ENCODE results near the gene SPTBN1. TPM values are rescaled to one million over a fixed set of nuclear protein-coding genes. Genes with fewer than 3 reads are reported as not detected.

The SPTBN1 gene
- total RNA-seq, 1 experiment from 2014 or later, result 146 TPM

DNA sequence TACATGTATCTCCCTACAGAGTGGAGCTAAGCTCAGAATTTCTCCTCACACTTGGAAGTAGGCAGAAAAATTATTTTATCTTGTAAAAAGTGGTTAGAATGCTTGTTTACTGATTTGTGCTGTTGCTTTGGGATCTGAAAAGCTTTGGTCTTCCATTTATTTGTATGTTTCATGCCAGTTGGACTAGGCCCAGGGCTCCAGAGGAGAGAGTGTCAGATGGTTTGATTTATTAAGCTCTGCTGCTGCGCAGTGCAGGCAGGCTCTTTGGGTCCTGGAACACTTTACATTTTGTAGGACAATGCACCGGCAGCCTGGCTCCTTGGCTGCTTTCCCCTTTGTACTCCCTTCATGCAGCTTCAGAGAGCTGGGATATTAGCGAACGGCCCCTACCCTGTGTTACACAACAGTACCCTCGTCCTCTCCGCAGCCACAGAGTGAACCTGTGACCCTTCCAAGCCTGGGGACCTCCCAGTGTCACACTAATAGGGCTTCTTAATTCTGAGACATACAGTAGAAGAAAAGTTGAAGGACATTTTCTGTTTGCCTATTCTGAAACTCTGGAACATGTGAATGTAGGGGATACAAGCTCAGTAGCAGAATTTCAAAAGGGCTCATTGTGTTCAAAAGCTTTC is 210.6 kb downstream of the SPTBN1 start:
- no peaks in the 10 kb centered on the region for H3K9me3 ChIP-seq (ENCODE audit: low read depth, low read length, poor library complexity, severe bottlenecking)
- H3K27ac ChIP-seq (ENCODE audit: low read depth, low read length, poor library complexity, severe bottlenecking), result peak overlapping the region; percentile 76
- DNase-seq (ENCODE audit: low spot score), result peak; percentile 89
- H3K36me3 ChIP-seq (ENCODE audit: insufficient read depth, low read length, poor library complexity, severe bottlenecking), result peaks cover 24% of the 10 kb centered on the region
- CTCF ChIA-PET, result interaction anchor here (0.5 to 2.3 kb wide), 4 partner anchors 38 to 560 kb away, joined by 3 to 12 read pairs (median 4); no protein-coding TSS in a partner anchor
- no TSS peak for BruUV-seq (replicated peaks)
- intact Hi-C loops (cut with micrococcal nuclease; ENCODE audit: unreplicated experiment), result no loop called here
- H3K4me3 ChIP-seq (ENCODE audit: low read depth, low read length, poor library complexity, severe bottlenecking), result no peak overlapping the region
- no peaks in the 10 kb centered on the region for H3K27me3 ChIP-seq (replicated peaks; ENCODE audit: insufficient read depth, low read depth, low read length, poor library complexity)
- POLR2A ChIA-PET (ENCODE audit: low non-redundant PET), result no interaction called here
- peaks cover 50% of the 10 kb centered on the region for H3K4me1 ChIP-seq (ENCODE audit: insufficient read depth, low read length, poor library complexity, severe bottlenecking)
- TF ChIP-seq EZH2 (IDR thresholded peaks at IDR 0.05; ENCODE audit: borderline replicate concordance, low read depth, low read length, poor library complexity, severe bottlenecking) (no peak), CTCF (conservative IDR thresholded peaks at IDR 0.05; ENCODE audit: low read depth, low read length) (no peak)

- H3K36me3 ChIP-seq (ENCODE audit: insufficient read depth, low read length, poor library complexity, severe bottlenecking), result peaks cover 24% of the 10 kb centered on the region
- intact Hi-C loops (cut with micrococcal nuclease; ENCODE audit: unreplicated experiment), result no loop called here
- H3K4me1 ChIP-seq (ENCODE audit: insufficient read depth, low read length, poor library complexity, severe bottlenecking), result peaks cover 50% of the 10 kb centered on the region
- POLR2A ChIA-PET (ENCODE audit: low non-redundant PET), result no interaction called here
- H3K4me3 ChIP-seq (ENCODE audit: low read depth, low read length, poor library complexity, severe bottlenecking), result no peak overlapping the region
- peak overlapping the region; percentile 76 for H3K27ac ChIP-seq (ENCODE audit: low read depth, low read length, poor library complexity, severe bottlenecking)
- CTCF ChIA-PET, result interaction anchor here (2.3 kb wide), 1 partner anchor 37 kb away, joined by 12 read pairs; no protein-coding TSS in a partner anchor
- no peaks in the 10 kb centered on the region for H3K27me3 ChIP-seq (replicated peaks; ENCODE audit: insufficient read depth, low read depth, low read length, poor library complexity)
- BruUV-seq (replicated peaks), result no TSS peak
- DNase-seq (ENCODE audit: low spot score), result no peak
- no peaks in the 10 kb centered on the region for H3K9me3 ChIP-seq (ENCODE audit: low read depth, low read length, poor library complexity, severe bottlenecking)
- no peak for TF ChIP-seq CTCF (conservative IDR thresholded peaks at IDR 0.05; ENCODE audit: low read depth, low read length)
- TF ChIP-seq EZH2 (IDR thresholded peaks at IDR 0.05; ENCODE audit: borderline replicate concordance, low read depth, low read length, poor library complexity, severe bottlenecking), result no peak
Observed at GRCh38 chr2:54667266-54667639, 211.1 kb downstream of the SPTBN1 start.

- H3K4me3 ChIP-seq (ENCODE audit: low read depth, low read length, poor library complexity, severe bottlenecking), result no peak overlapping the region
- intact Hi-C loops (cut with micrococcal nuclease; ENCODE audit: unreplicated experiment), result no loop called here
- no peak for DNase-seq (ENCODE audit: low spot score)
- ChIA-PET CTCF (no interaction called here), POLR2A (ENCODE audit: low non-redundant PET) (no interaction called here)
- H3K27me3 ChIP-seq (replicated peaks; ENCODE audit: insufficient read depth, low read depth, low read length, poor library complexity), result no peaks in the 10 kb centered on the region
- peaks cover 19% of the 10 kb centered on the region for H3K36me3 ChIP-seq (ENCODE audit: insufficient read depth, low read length, poor library complexity, severe bottlenecking)
- no peaks in the 10 kb centered on the region for H3K9me3 ChIP-seq (ENCODE audit: low read depth, low read length, poor library complexity, severe bottlenecking)
- no peak for TF ChIP-seq CTCF (conservative IDR thresholded peaks at IDR 0.05; ENCODE audit: low read depth, low read length)
- H3K4me1 ChIP-seq (ENCODE audit: insufficient read depth, low read length, poor library complexity, severe bottlenecking), result peaks cover 56% of the 10 kb centered on the region
- peak overlapping the region; percentile 76 for H3K27ac ChIP-seq (ENCODE audit: low read depth, low read length, poor library complexity, severe bottlenecking)
- BruUV-seq (replicated peaks), result no TSS peak
Observed at GRCh38 chr2:54667726-54668650, 211.9 kb downstream of the SPTBN1 start.

All from A673 (cell line).